Uterus (tissue), 4 donors: Measurements from ENCODE around the gene CNTN1. TPM values are rescaled to one million over a fixed set of nuclear protein-coding genes. Genes with fewer than 3 reads are reported as not detected.

Experiments used
- DNase-seq, 2 donors: peaks; one replicate each; pipeline ENCODE4 v3.0.0-alpha.2; 2019 to 2020
- H3K27ac ChIP-seq, 2 donors: fragments of 200-600 bp; sonication (generic); 1 replicate in 1 of 2; 2 replicates in 1 of 2; pipeline ENCODE4 v1.5.1; 2016 to 2018
- H3K27me3 ChIP-seq, 2 donors: fragments of 200-600 bp; sonication (generic); one replicate each; pipeline ENCODE4 v1.5.1; 2018 to 2019; ENCODE audit warnings: control low read depth in 1 of 2
- H3K36me3 ChIP-seq, 2 donors: fragments of 200-600 bp; sonication (generic); one replicate each; pipeline ENCODE4 v1.5.1; 2019; ENCODE audit warnings: control low read depth in 1 of 2
- H3K4me1 ChIP-seq, 2 donors: fragments of 200-600 bp; sonication (generic); one replicate each; pipeline ENCODE4 v1.5.1; 2018 to 2019; ENCODE audit warnings: control low read depth in 1 of 2
- H3K4me3 ChIP-seq, 2 donors: fragments of 200-600 bp; sonication (generic); 1 replicate in 1 of 2; 2 replicates in 1 of 2; pipeline ENCODE4 v1.5.1; 2018 to 2019; ENCODE audit warnings: mild to moderate bottlenecking in 1 of 2
- H3K9me3 ChIP-seq, 2 donors: fragments of 200-600 bp; sonication (generic); one replicate each; pipeline ENCODE4 v1.5.1; 2019; ENCODE audit warnings: control low read depth in 1 of 2
- POLR2A ChIP-seq, 2 donors: fragments of 450-650 bp; IDR thresholded peaks; one replicate each; pipeline ENCODE4 v1.6.1; 2016; ENCODE audit warnings: antibody characterized with exemption in 2 of 2, mild to moderate bottlenecking in 1 of 2, moderate library complexity in 1 of 2
- intact Hi-C: fragments of 100-400 bp; cut with DNase I; formaldehyde crosslinking; loops from one replicate; pipeline ENCODE4 v1.15.1; 2023; ENCODE audit warnings: low total_unique reads
- total RNA-seq, 4 donors: library from RNA; depleted of rRNA in 3 of 4; stranded (reverse); fragments of >200 nt in 3 of 4; gene quantifications; one replicate each; pipeline versions ENCODE4 v1.1.0 to v1.2.4, GENCODE V29; 2014 to 2023
- TF ChIP-seq, protein P1 (sequence below), 4 experiments: fragments of 200-600 bp in 2 of 4; fragments of 450-650 bp in 2 of 4; sonication (generic) in 2 of 4; IDR thresholded peaks; one replicate each; pipeline ENCODE4 v1.5.1; 2016 to 2019; ENCODE audit warnings: antibody characterized with exemption in 4 of 4, mild to moderate bottlenecking in 2 of 4, moderate library complexity in 1 of 4
- donor health status: DM: yes; HTN: yes; CAD: no.

Gene CNTN1
- total RNA-seq, 4 donors from 2014 or later, result 1.5 to 124 (median 11.0) TPM

GRCh38 chr12:41011939-41012338, 319.7 kb downstream of the CNTN1 start:
- TF ChIP-seq, protein P1, sequence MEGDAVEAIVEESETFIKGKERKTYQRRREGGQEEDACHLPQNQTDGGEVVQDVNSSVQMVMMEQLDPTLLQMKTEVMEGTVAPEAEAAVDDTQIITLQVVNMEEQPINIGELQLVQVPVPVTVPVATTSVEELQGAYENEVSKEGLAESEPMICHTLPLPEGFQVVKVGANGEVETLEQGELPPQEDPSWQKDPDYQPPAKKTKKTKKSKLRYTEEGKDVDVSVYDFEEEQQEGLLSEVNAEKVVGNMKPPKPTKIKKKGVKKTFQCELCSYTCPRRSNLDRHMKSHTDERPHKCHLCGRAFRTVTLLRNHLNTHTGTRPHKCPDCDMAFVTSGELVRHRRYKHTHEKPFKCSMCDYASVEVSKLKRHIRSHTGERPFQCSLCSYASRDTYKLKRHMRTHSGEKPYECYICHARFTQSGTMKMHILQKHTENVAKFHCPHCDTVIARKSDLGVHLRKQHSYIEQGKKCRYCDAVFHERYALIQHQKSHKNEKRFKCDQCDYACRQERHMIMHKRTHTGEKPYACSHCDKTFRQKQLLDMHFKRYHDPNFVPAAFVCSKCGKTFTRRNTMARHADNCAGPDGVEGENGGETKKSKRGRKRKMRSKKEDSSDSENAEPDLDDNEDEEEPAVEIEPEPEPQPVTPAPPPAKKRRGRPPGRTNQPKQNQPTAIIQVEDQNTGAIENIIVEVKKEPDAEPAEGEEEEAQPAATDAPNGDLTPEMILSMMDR (IDR thresholded peaks at IDR 0.05), result no peak
- TF ChIP-seq POLR2A (IDR thresholded peaks at IDR 0.05), result no peak
- DNase-seq, result no peak
- no peaks in the 10 kb centered on the region for H3K27me3 ChIP-seq
- H3K9me3 ChIP-seq, result no peaks in the 10 kb centered on the region
- intact Hi-C loops, result no loop called here
- no peak overlapping the region for H3K27ac ChIP-seq
- H3K36me3 ChIP-seq, result no peaks in the 10 kb centered on the region
- no peaks in the 10 kb centered on the region for H3K4me1 ChIP-seq
- H3K4me3 ChIP-seq, result no peak overlapping the region

DNA sequence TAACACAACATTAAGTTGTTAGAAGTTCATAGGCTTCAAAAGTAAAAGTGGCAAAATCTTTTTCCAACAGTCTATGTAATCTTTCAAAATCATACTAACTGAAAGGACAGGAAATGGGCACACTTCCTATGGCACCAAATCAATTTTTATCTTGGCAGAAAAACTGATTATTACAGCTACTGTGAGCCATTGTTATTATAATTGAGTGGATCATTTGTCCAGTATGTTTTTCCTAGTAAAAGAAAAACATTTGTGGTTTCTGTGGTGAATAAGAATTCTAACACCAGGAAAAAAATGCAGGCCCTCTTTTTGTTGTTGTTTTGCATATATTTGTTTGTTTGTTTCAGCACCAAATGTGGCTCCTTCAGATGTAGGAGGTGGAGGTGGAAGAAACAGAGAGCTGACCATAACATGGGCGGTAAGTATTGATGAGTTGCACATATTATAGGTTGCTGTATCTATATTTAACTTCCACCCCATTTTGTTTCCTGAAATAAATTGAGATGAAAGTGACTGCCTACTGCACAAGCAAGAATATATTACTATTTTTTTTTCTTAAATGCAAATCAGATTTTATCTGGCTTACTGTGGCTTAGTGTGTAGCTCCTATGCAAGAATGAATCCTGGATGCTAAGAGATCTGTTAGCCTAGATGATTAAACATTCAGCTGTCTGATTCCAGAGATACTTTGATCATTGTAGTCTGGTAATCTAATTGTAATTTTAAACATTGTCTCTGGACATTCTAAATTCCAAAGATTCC, 321.8 kb downstream of the CNTN1 start:
- no peaks in the 10 kb centered on the region for H3K4me1 ChIP-seq
- no peaks in the 10 kb centered on the region for H3K36me3 ChIP-seq
- H3K9me3 ChIP-seq, result no peaks in the 10 kb centered on the region
- H3K27ac ChIP-seq, result no peak overlapping the region
- DNase-seq, result no peak
- intact Hi-C loops, result no loop called here
- TF ChIP-seq, protein P1 (IDR thresholded peaks at IDR 0.05), result no peak
- no peak for TF ChIP-seq POLR2A (IDR thresholded peaks at IDR 0.05)
- H3K27me3 ChIP-seq, result no peaks in the 10 kb centered on the region
- no peak overlapping the region for H3K4me3 ChIP-seq

DNA sequence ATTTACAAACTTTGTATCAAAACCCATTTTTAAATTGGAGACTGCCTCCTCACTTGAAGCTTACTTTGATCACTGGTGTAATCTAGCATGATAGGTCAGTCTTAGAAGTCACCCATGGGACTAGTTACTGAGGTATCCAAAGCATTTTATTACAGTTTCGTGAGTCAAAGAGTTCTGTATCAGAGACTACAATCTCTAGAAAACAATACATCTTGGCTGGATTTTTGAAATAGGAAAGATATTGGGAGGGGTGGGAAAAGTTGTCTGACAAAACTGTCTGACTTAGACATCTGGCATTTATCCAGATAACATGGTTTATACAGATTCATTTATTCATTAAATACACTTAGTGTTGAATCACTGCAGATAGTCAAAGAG, 322.4 kb downstream of the CNTN1 start:
- Histone ChIP-seq H3K27ac (no peak overlapping the region), H3K27me3 (no peaks in the 10 kb centered on the region), H3K4me1 (no peaks in the 10 kb centered on the region), H3K4me3 (no peak overlapping the region), H3K9me3 (no peaks in the 10 kb centered on the region), H3K36me3 (no peaks in the 10 kb centered on the region)
- TF ChIP-seq POLR2A (IDR thresholded peaks at IDR 0.05), result no peak
- TF ChIP-seq, protein P1 (IDR thresholded peaks at IDR 0.05), result no peak
- intact Hi-C loops, result no loop called here
- DNase-seq, result no peak

DNA sequence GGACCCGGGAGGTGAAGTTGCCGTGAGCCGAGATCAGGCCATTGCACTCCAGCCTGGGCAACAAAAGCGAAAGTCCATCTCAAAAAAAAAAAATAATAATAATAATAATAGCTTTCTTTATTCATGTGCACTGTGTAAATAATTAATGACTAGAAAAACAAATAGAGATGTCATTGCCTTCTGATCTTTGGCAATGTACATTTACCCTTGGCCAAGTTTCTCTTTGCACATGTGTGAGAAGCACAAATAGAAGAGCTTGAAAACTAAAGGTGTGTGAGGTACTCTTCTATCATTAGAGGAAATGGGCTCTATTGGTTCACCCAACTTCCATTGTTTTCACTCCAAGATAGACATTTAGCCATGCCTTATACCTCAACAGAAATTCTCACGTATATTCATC, 325.8 kb downstream of the CNTN1 start:
- TF ChIP-seq, protein P1 (IDR thresholded peaks at IDR 0.05), result no peak
- no peak for TF ChIP-seq POLR2A (IDR thresholded peaks at IDR 0.05)
- H3K4me3 ChIP-seq, result no peak overlapping the region
- DNase-seq, result no peak
- H3K27me3 ChIP-seq, result no peaks in the 10 kb centered on the region
- H3K4me1 ChIP-seq, result no peaks in the 10 kb centered on the region
- intact Hi-C loops, result no loop called here
- no peak overlapping the region for H3K27ac ChIP-seq
- no peaks in the 10 kb centered on the region for H3K36me3 ChIP-seq
- H3K9me3 ChIP-seq, result no peaks in the 10 kb centered on the region

DNA sequence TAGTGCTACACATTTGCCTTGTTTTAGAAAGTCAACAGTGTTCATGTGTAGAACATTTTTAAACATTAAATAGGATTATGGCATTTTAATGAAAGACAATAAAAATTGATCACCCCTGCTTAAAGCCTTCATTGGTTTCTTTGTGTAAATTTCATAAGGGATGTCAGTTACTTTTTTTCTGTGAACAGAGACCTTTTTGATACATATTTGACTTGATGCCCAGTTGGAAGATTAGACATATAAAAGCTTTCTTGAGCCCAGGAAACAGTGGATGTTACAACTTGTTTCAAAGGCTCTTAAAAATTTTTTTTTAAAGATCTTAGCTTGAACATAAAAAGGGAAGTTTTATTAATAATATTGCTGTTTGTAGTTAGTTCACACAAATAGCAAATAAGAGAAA, 327.2 kb downstream of the CNTN1 start:
- Histone ChIP-seq H3K9me3 (no peaks in the 10 kb centered on the region), H3K4me1 (no peaks in the 10 kb centered on the region), H3K27ac (no peak overlapping the region), H3K27me3 (no peaks in the 10 kb centered on the region), H3K4me3 (no peak overlapping the region), H3K36me3 (no peaks in the 10 kb centered on the region)
- no peak for TF ChIP-seq POLR2A (IDR thresholded peaks at IDR 0.05)
- TF ChIP-seq, protein P1 (IDR thresholded peaks at IDR 0.05), result no peak
- intact Hi-C loops, result no loop called here
- no peak for DNase-seq
